A673 (cell line): Measurements from ENCODE around the gene SLC25A13. TPM values are rescaled to one million over a fixed set of nuclear protein-coding genes. Genes with fewer than 3 reads are reported as not detected.
A peak's percentile ranks its signal among the peaks of the same experiment; 100 is the strongest.

Experiments used
- BruUV-seq: library from RNA; stranded (reverse); fragments of 400-500 nt; replicated peaks from 2 replicates; lab custom pipeline; 2021; lab: Mats Ljungman, UMichigan
- CTCF ChIA-PET: fragments of 300-600 bp; sonication (Branson Sonifier 250); formaldehyde crosslinking; loops from one replicate; lab custom pipeline; 2022; ENCODE audit warnings: antibody characterized with exemption; lab: Charles Lee
- POLR2A ChIA-PET: fragments of 300-600 bp; sonication (Branson Sonifier 250); formaldehyde crosslinking; loops from one replicate; lab custom pipeline; 2022; ENCODE audit warnings: antibody characterized with exemption; ENCODE audit not compliant: low non-redundant PET; lab: Charles Lee
- DNase-seq: peaks from one replicate; pipeline ENCODE4 v3.0.0-alpha.2; 2015; ENCODE audit warnings: low spot score
- H3K27ac ChIP-seq: fragments of 200-600 bp; sonication (generic); 2 replicates; pipeline ENCODE4 v1.5.1; 2016; ENCODE audit warnings: mixed run types, low read depth, mild to moderate bottlenecking, mixed read lengths, antibody characterized with exemption, low read length; ENCODE audit not compliant: poor library complexity, severe bottlenecking
- H3K27me3 ChIP-seq: fragments of 200-600 bp; sonication (generic); replicated peaks from 2 replicates; pipeline ENCODE4 v1.6.1; 2017; ENCODE audit warnings: mixed run types, low read depth, mild to moderate bottlenecking, mixed read lengths, antibody characterized with exemption, low read length; ENCODE audit not compliant: insufficient read depth, poor library complexity
- H3K36me3 ChIP-seq: fragments of 200-600 bp; sonication (generic); 2 replicates; pipeline ENCODE4 v1.6.1; 2016; ENCODE audit warnings: mixed run types, mild to moderate bottlenecking, mixed read lengths, antibody characterized with exemption, low read length; ENCODE audit not compliant: insufficient read depth, poor library complexity, severe bottlenecking
- H3K4me1 ChIP-seq: fragments of 200-600 bp; sonication (generic); 2 replicates; pipeline ENCODE4 v1.6.1; 2017; ENCODE audit warnings: mixed run types, mild to moderate bottlenecking, mixed read lengths, antibody characterized with exemption, low read length; ENCODE audit not compliant: insufficient read depth, poor library complexity, severe bottlenecking
- H3K4me3 ChIP-seq: fragments of 200-600 bp; sonication (generic); 2 replicates; pipeline ENCODE4 v1.5.1; 2016; ENCODE audit warnings: low read depth, mixed run types, mild to moderate bottlenecking, mixed read lengths, low read length; ENCODE audit not compliant: poor library complexity, severe bottlenecking
- H3K9me3 ChIP-seq: fragments of 200-600 bp; sonication (generic); 2 replicates; pipeline ENCODE4 v1.6.1; 2016; ENCODE audit warnings: mixed run types, low read depth, mild to moderate bottlenecking, mixed read lengths, antibody characterized with exemption, low read length; ENCODE audit not compliant: poor library complexity, severe bottlenecking
- CTCF ChIP-seq: fragments of 300-800, 200-600 bp; sonication (generic); conservative IDR thresholded peaks from 2 replicates; pipeline ENCODE4 v1.5.1; 2017; ENCODE audit warnings: low read depth, mild to moderate bottlenecking, antibody characterized with exemption, low read length, moderate library complexity, mixed read lengths
- EZH2 ChIP-seq: fragments of 200-600 bp; sonication (generic); IDR thresholded peaks from 2 replicates; pipeline ENCODE4 v1.6.1; 2017; ENCODE audit warnings: borderline replicate concordance, low read depth, mild to moderate bottlenecking, mixed read lengths, antibody characterized with exemption, low read length; ENCODE audit not compliant: poor library complexity, severe bottlenecking
- intact Hi-C: fragments of 100-400 bp; cut with micrococcal nuclease; formaldehyde crosslinking; loops from one replicate; pipeline ENCODE4 v1.10.0; 2022; ENCODE audit not compliant: unreplicated experiment
- total RNA-seq: library from RNA; stranded (reverse); gene quantifications from 2 replicates; pipeline ENCODE4 v1.2.3, GENCODE V29; 2021

Gene SLC25A13
- total RNA-seq, 1 experiment from 2014 or later = 22.7 TPM

DNA sequence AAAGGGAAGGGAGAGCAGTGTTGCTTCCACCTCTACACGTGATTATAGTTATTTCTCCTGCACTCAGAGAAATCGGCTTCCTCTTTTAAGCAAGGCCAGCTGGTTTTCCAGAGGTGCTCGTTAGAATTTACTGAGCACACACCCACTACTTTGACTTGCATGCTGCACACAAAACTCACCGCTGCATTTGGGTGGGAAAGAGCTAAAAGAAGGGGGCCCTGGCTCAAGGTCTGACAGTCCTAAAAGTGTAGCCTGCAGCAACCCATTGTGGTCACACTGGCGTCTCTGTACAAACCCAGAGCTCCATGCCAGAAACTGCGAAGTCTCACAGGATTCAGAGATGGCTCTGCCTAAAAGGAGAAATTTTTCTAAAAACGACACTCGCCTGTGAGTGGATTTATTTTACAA is 133.7 kb downstream of the SLC25A13 start:
- H3K36me3 ChIP-seq = no peaks in the 10 kb centered on the region
- H3K27me3 ChIP-seq = no peaks in the 10 kb centered on the region
- intact Hi-C loops = no loop called here
- no peak overlapping the region for H3K27ac ChIP-seq
- ChIA-PET CTCF (interaction anchor here (0.7 kb wide), 1 partner anchor 272 kb away, joined by 4 read pairs; no protein-coding TSS in a partner anchor), POLR2A (no interaction called here)
- H3K4me1 ChIP-seq = peaks cover 11% of the 10 kb centered on the region
- DNase-seq = no peak
- no peak overlapping the region for H3K4me3 ChIP-seq
- TF ChIP-seq CTCF = no peak
- no peak for TF ChIP-seq EZH2
- no peaks in the 10 kb centered on the region for H3K9me3 ChIP-seq
- BruUV-seq = no TSS peak

- ChIA-PET CTCF (interaction anchor here (0.7 kb wide), 1 partner anchor 271 kb away, joined by 4 read pairs; no protein-coding TSS in a partner anchor), POLR2A (no interaction called here)
- no peaks in the 10 kb centered on the region for H3K36me3 ChIP-seq
- H3K27ac ChIP-seq = no peak overlapping the region
- DNase-seq = peak; percentile 23
- no TSS peak for BruUV-seq
- H3K27me3 ChIP-seq = no peaks in the 10 kb centered on the region
- no peak overlapping the region for H3K4me3 ChIP-seq
- no peaks in the 10 kb centered on the region for H3K9me3 ChIP-seq
- peaks cover 11% of the 10 kb centered on the region for H3K4me1 ChIP-seq
- TF ChIP-seq CTCF (no peak), EZH2 (no peak)
- intact Hi-C loops = no loop called here
Observed at GRCh38 chr7:96187735-96188134, 134.2 kb downstream of the SLC25A13 start.

DNA sequence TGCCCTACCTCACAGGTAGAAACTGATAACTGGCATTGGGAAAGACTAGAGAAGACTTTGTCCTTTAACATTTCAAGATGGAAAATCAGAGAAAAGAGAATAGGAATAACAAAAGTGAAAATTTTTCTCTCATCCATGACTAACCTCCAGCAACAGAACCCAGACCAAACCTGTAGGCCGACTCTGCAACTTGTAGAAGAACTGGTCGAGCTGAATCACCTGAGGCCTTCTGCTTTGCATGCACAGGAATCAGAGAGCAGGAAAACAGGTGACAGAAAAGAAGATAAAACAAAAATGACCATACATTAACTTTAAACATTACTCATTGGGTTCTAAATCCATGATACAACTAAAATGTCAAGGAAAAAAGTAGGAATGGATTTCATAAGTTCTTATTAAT is 137.1 kb downstream of the SLC25A13 start:
- no peak for DNase-seq
- CTCF ChIA-PET = no interaction called here
- no peaks in the 10 kb centered on the region for H3K9me3 ChIP-seq
- no peak overlapping the region for H3K27ac ChIP-seq
- no TSS peak for BruUV-seq
- intact Hi-C loops = no loop called here
- no peaks in the 10 kb centered on the region for H3K27me3 ChIP-seq
- TF ChIP-seq EZH2 (no peak), CTCF (no peak)
- POLR2A ChIA-PET = no interaction called here
- no peak overlapping the region for H3K4me3 ChIP-seq
- H3K36me3 ChIP-seq = no peaks in the 10 kb centered on the region
- H3K4me1 ChIP-seq = peaks cover 11% of the 10 kb centered on the region
